Esophagus squamous epithelium (tissue), 5 donors: Measurements from ENCODE around the gene NSUN4. TPM values are rescaled to one million over a fixed set of nuclear protein-coding genes. Genes with fewer than 3 reads are reported as not detected.
"Not testable (repeated sequence)": the region's sequence is repeated elsewhere in the genome, so short reads cannot be mapped to it uniquely, and the experiment has no call there.

Experiments
- DNase-seq: peaks from one replicate; lab custom pipeline; 2025; lab: John Stamatoyannopoulos, UW
- H3K27ac ChIP-seq, 4 donors: fragments of 200-600 bp; sonication (generic); one replicate each; pipeline ENCODE4 v1.5.1; 2016 to 2019; ENCODE audit warnings: mild to moderate bottlenecking in 1 of 4
- H3K27me3 ChIP-seq, 4 donors: fragments of 200-600 bp; sonication (generic); 1 replicate in 3 of 4; 2 replicates in 1 of 4; pipeline versions ENCODE4 v1.5.1 to v1.6.0; 2017 to 2021; ENCODE audit warnings: antibody characterized with exemption in 1 of 4
- H3K36me3 ChIP-seq, 3 donors: fragments of 200-600 bp; sonication (generic); one replicate each; pipeline ENCODE4 v1.5.1; 2016 to 2019
- H3K4me1 ChIP-seq, 3 donors: fragments of 200-600 bp; sonication (generic); one replicate each; pipeline ENCODE4 v1.5.1; 2017 to 2019
- H3K4me3 ChIP-seq, 4 donors: fragments of 200-600 bp; sonication (generic); 1 replicate in 3 of 4; 2 replicates in 1 of 4; pipeline ENCODE4 v1.5.1; 2016 to 2019; ENCODE audit warnings: mild to moderate bottlenecking in 2 of 4, moderate library complexity in 1 of 4
- H3K9me3 ChIP-seq, 3 donors: fragments of 200-600 bp; sonication (generic); one replicate each; pipeline ENCODE4 v1.5.1; 2016 to 2019
- CTCF ChIP-seq, 6 experiments: fragments of 450-650 bp in 4 of 6; fragments of 200-600 bp in 2 of 6; sonication (generic) in 2 of 6; IDR thresholded peaks; one replicate each; pipeline ENCODE4 v1.5.1; 2016 to 2019; ENCODE audit warnings: antibody characterized with exemption in 6 of 6, mild to moderate bottlenecking in 4 of 6, moderate library complexity in 4 of 6
- POLR2A ChIP-seq, 4 donors: fragments of 450-650 bp; IDR thresholded peaks; one replicate each; pipeline ENCODE4 v1.6.1; 2017; ENCODE audit warnings: antibody characterized with exemption in 4 of 4, mild to moderate bottlenecking in 4 of 4, moderate library complexity in 3 of 4
- WGBS, 2 donors: methylation state at CpG; one replicate each; pipeline ENCODE4 v1.1.5; 2018; 5-methylcytosine and 5-hydroxymethylcytosine counted together
- intact Hi-C: fragments of 100-400 bp; cut with DNase I; formaldehyde crosslinking; loops from one replicate; pipeline ENCODE4 v1.15.0; 2022
- total RNA-seq, 4 donors: library from RNA; depleted of rRNA; stranded (reverse); fragments of >200 nt; gene quantifications; one replicate each; pipeline ENCODE4 v1.1.0, GENCODE V29; 2016
- donor health status: DM: yes; HTN: yes; CAD: no.

The NSUN4 gene
- total RNA-seq, 4 donors from 2014 or later, result 10.1 to 22.1 (median 16.2) TPM

GRCh38 chr1:46331786-46332540 is 8.6 kb upstream of the NSUN4 start:
- H3K9me3 ChIP-seq, H3K36me3 ChIP-seq, DNase-seq, H3K4me3 ChIP-seq, H3K27me3 ChIP-seq, H3K4me1 ChIP-seq, intact Hi-C loops: not testable (repeated sequence)
- WGBS, 2 donors, result 51 to 68% methylated on average over 11 to 16 of the region's 24 CpGs
- H3K27ac ChIP-seq, result peak overlapping the region in 3 of 4 donors; percentile 15 to 55 (median 42)

GRCh38 chr1:46333300-46334029 is 7.1 kb upstream of the NSUN4 start:
- Histone ChIP-seq H3K36me3 (no peaks in the 10 kb centered on the region), H3K4me1 (peaks cover 0 to 7% (median 0%) of the 10 kb centered on the region in 3 donors), H3K27ac (no peak overlapping the region), H3K27me3 (no peaks in the 10 kb centered on the region), H3K9me3 (no peaks in the 10 kb centered on the region), H3K4me3 (no peak overlapping the region)
- WGBS, 2 donors, result 74 to 82% methylated on average over 8 to 9 of the region's 9 CpGs
- DNase-seq, result no peak
- intact Hi-C loops, result no loop called here
- peak in 1 of 6 experiments; percentile 36 for TF ChIP-seq CTCF (IDR thresholded peaks at IDR 0.05)
- no peak for TF ChIP-seq POLR2A (IDR thresholded peaks at IDR 0.05)

- intact Hi-C loops, result no loop called here
- WGBS, 2 donors, result 85 to 86% methylated on average over 2 of the region's 2 CpGs
- TF ChIP-seq CTCF (IDR thresholded peaks at IDR 0.05), result no peak
- no peak for TF ChIP-seq POLR2A (IDR thresholded peaks at IDR 0.05)
Measured at GRCh38 chr1:46334030-46334384, 6.6 kb upstream of the NSUN4 start.

GRCh38 chr1:46335081-46335480 is 5.5 kb upstream of the NSUN4 start:
- 90 to 95% methylated on average over 3 of the region's 3 CpGs for WGBS, 2 donors
- Histone ChIP-seq H3K27me3 (no peaks in the 10 kb centered on the region), H3K9me3 (no peaks in the 10 kb centered on the region), H3K4me1 (peaks cover 0 to 17% (median 5%) of the 10 kb centered on the region in 3 donors), H3K27ac (no peak overlapping the region), H3K36me3 (no peaks in the 10 kb centered on the region), H3K4me3 (no peak overlapping the region)
- no peak for TF ChIP-seq POLR2A (IDR thresholded peaks at IDR 0.05)
- no peak for TF ChIP-seq CTCF (IDR thresholded peaks at IDR 0.05)
- intact Hi-C loops, result no loop called here
- no peak for DNase-seq

More at GRCh38 chr1:46334030-46334384, 6.6 kb upstream of the NSUN4 start:
- H3K27me3 ChIP-seq, result no peaks in the 10 kb centered on the region
- H3K36me3 ChIP-seq, result no peaks in the 10 kb centered on the region
- no peak overlapping the region for H3K27ac ChIP-seq
- H3K4me3 ChIP-seq, result no peak overlapping the region
- no peak for DNase-seq
- H3K4me1 ChIP-seq, result peaks cover 0 to 7% (median 0%) of the 10 kb centered on the region in 3 donors
- no peaks in the 10 kb centered on the region for H3K9me3 ChIP-seq

GRCh38 chr1:46337409-46337808 is 3.2 kb upstream of the NSUN4 start:
- H3K4me3 ChIP-seq, DNase-seq, H3K9me3 ChIP-seq, intact Hi-C loops, H3K36me3 ChIP-seq, H3K27me3 ChIP-seq, H3K27ac ChIP-seq: not testable (repeated sequence)
- 91 to 93% methylated on average over 13 to 14 of the region's 14 CpGs for WGBS, 2 donors
- H3K4me1 ChIP-seq, result peaks cover 4 to 27% (median 12%) of the 10 kb centered on the region in 3 donors
